Measurements from ENCODE around the gene PPP1CC. TPM values are rescaled to one million over a fixed set of nuclear protein-coding genes. Genes with fewer than 3 reads are reported as not detected.
"Not testable (repeated sequence)": the region's sequence is repeated elsewhere in the genome, so short reads cannot be mapped to it uniquely, and the experiment has no call there.

PPP1CC gene
- total RNA-seq, 1 donor from 2014 or later, result 244 TPM

DNA sequence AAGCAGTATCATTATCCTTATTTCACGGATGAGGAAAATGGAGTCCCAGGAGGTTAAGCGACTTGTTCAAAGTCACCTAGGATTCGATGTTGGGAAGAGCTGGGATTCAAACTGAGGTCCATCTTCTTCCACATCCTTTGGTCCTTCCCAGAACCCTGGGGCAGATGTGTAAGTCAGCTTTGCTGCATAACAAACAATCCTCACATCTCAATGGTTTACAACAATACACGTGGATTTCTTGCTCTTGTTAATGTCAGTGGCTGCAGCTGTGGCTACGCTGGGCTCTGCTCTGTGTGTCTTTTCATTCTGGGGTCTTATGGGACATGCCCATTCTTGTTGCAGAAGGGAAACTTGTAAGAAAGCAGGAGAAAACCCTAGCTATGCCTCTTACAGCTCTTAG is 26.3 kb upstream of the PPP1CC start:
- Mint-ChIP-seq H3K27me3 (ENCODE audit: low read depth) (no peaks in the 10 kb centered on the region), H3K4me3 (ENCODE audit: low read depth) (no peak overlapping the region), H3K9me3 (no peaks in the 10 kb centered on the region), H3K4me1 (ENCODE audit: low read depth) (peaks cover 10% of the 10 kb centered on the region), H3K27ac (no peak overlapping the region), H3K36me3 (ENCODE audit: low read depth) (no peaks in the 10 kb centered on the region)
- intact Hi-C loops (cut with micrococcal nuclease), result no loop called here
- no peak for DNase-seq (ENCODE audit: low spot score)

DNA sequence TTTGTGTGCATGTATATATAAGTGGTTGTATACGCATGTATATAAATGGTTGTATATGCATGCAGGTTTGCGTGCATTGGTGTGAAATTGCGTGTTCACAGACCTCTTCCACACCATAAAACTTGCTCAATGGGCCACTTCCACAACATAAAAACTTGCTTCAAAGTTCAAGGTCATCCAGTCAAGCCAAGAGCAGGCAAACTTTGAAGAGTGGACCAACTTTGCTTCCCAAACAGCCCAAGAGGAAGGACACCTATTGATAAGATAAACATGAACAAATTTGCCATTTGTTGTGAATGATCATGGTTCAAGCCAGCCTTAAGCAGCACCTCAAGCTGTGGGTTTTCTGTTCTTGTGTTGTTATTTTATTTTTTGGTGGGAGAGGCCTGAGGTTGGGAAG is 25.2 kb upstream of the PPP1CC start:
- Mint-ChIP-seq H3K4me3 (ENCODE audit: low read depth) (no peak overlapping the region), H3K9me3 (no peaks in the 10 kb centered on the region), H3K27me3 (ENCODE audit: low read depth) (no peaks in the 10 kb centered on the region), H3K4me1 (ENCODE audit: low read depth) (peaks cover 11% of the 10 kb centered on the region), H3K27ac (no peak overlapping the region), H3K36me3 (ENCODE audit: low read depth) (no peaks in the 10 kb centered on the region)
- intact Hi-C loops (cut with micrococcal nuclease), result no loop called here
- no peak for DNase-seq (ENCODE audit: low spot score)

DNA sequence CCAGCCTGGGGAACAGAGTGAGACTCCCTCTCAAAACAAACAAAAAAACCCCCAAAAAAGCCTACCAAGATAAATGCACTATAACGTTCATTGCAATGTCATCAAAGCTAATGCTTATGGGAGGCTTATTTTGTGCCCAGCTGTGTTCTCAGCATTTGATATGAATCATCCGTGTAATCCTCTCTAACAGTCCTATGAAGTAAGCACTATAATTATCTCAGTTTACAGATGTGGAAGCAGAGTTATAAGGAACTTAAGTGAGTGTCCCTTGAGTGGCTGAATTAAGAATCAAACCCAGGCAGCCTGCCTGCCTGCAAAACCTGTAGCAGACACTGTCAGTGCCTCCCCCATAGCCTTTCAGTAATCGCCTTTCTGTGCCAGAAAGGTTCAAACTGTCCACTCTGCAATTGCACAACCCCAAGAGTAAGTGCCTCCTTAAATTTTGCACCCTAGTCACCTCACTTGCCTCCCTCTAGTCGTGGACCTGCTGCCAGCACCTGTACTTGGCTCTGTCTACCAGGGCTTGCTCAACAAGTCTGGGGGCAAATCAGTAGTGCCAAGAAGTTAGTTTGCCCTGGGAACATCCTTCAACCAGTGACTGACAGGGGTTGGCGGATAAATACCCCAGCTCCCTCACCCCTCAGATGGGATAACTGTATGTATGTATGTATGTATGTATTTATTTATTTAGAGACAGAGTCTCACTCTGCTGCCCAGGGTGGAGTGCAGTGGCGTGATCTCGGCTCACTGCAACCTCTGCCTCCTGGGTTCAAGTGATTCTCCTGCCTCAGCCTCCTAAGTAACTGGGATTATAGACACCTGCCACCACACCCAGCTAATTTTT is 23.8 kb upstream of the PPP1CC start:
- H3K36me3 Mint-ChIP-seq (ENCODE audit: low read depth), result no peaks in the 10 kb centered on the region
- intact Hi-C loops (cut with micrococcal nuclease), result no loop called here
- no peak overlapping the region for H3K4me3 Mint-ChIP-seq (ENCODE audit: low read depth)

DNA sequence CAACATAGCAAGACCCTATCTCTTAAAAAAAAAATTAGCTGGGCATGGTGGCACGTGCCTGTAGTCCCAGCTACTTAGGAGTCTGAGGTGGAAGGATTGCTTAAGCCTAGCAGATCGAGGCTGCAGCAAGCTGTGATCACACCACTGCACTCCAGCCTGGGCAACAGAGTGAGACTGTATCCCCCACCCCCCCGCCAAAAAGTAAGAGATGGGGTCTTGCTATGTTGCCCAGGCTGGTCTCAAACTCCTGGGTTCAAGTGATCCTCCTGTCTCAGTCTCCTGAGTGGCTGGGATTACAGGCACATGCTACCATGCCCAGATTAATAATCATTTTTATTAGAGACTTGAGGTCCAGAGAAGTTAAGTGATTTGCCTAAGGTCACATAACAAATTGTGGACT is 22.9 kb upstream of the PPP1CC start:
- not testable (repeated sequence) for H3K4me3 Mint-ChIP-seq (ENCODE audit: low read depth); H3K9me3 Mint-ChIP-seq

More for the DNA sequence above, 23.8 kb upstream of the PPP1CC start:
- no peak overlapping the region for H3K27ac Mint-ChIP-seq
- peaks cover 7% of the 10 kb centered on the region for H3K4me1 Mint-ChIP-seq (ENCODE audit: low read depth)
- no peaks in the 10 kb centered on the region for H3K9me3 Mint-ChIP-seq
- H3K27me3 Mint-ChIP-seq (ENCODE audit: low read depth), result no peaks in the 10 kb centered on the region
- no peak for DNase-seq (ENCODE audit: low spot score)

DNA sequence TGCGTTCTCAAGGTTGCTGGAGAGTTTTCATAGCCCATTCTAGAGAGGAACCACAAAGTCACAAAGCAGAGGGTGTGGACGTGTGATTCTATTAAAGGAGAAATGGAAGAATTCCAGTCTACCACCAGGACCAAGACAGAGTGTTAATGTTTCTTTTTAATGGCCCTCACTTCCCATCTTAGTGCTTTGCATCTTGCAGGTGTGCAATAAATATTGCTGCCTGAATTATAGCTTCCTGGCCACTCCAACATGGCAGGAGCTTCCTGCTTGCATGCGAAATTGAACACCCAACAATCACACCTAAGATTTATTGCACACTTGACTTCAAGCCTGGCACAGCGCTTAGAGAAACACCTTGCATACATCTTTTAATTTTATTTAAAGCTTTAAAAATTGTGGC is 22.4 kb upstream of the PPP1CC start:
- H3K27me3 Mint-ChIP-seq (ENCODE audit: low read depth), result no peaks in the 10 kb centered on the region
- no peaks in the 10 kb centered on the region for H3K9me3 Mint-ChIP-seq
- H3K4me3 Mint-ChIP-seq (ENCODE audit: low read depth), result no peak overlapping the region
- H3K27ac Mint-ChIP-seq, result no peak overlapping the region
- no peaks in the 10 kb centered on the region for H3K36me3 Mint-ChIP-seq (ENCODE audit: low read depth)
- intact Hi-C loops (cut with micrococcal nuclease), result no loop called here
- no peak for DNase-seq (ENCODE audit: low spot score)
- H3K4me1 Mint-ChIP-seq (ENCODE audit: low read depth), result peaks cover 5% of the 10 kb centered on the region

More for the DNA sequence above, 22.9 kb upstream of the PPP1CC start:
- H3K27ac Mint-ChIP-seq; H3K4me1 Mint-ChIP-seq (ENCODE audit: low read depth); intact Hi-C loops (cut with micrococcal nuclease); H3K27me3 Mint-ChIP-seq (ENCODE audit: low read depth); DNase-seq (ENCODE audit: low spot score); H3K36me3 Mint-ChIP-seq (ENCODE audit: low read depth): not testable (repeated sequence)

DNA sequence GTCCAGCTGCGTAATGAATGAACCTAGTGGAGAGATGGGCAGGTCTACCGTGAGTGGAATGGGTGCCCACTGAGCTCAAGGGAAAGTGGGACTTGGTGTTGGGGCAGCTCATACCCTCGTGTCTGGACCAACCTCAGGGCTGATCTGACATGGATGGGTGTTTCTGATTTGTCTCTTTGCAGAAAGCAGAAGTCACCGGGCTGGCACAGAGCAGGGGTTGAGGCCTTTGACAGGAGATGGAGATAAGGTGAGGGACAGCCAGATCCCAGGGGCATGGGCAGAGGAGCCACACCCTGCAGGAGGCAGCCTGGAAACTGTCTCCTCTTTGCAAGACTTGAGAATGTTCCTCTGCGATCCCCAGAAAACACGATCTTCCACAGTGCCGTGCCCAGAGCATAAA is 20.9 kb upstream of the PPP1CC start:
- peaks cover 5% of the 10 kb centered on the region for H3K4me1 Mint-ChIP-seq (ENCODE audit: low read depth)

DNA sequence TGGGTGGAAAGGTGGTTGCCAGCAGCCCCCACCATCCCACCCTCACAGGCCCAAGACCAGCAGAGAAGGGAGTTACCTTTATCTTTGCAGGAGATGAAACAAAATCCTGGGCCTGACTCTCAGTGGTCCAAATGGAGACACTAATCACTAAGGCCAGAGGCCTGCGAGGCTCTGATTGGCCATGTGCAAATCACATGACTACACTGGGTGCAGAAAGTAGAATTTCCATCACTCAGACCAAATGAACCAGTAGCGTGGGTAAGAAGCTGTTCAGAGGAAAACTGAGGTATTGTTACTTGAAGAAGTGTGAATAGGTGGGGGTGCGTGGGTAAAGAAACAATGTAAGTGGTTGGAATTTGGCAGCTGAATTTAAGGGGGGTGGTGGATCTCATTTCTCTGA is 20.2 kb upstream of the PPP1CC start:
- Mint-ChIP-seq H3K36me3 (ENCODE audit: low read depth) (no peaks in the 10 kb centered on the region), H3K27ac (peak overlapping the region; percentile 60), H3K9me3 (no peaks in the 10 kb centered on the region), H3K4me1 (ENCODE audit: low read depth) (peaks cover 5% of the 10 kb centered on the region), H3K4me3 (ENCODE audit: low read depth) (no peak overlapping the region), H3K27me3 (ENCODE audit: low read depth) (no peaks in the 10 kb centered on the region)
- DNase-seq (ENCODE audit: low spot score), result no peak
- intact Hi-C loops (cut with micrococcal nuclease), result loop anchor here (1.0 kb wide), 1 partner anchor 13 kb away; no protein-coding TSS in a partner anchor

More for the DNA sequence above, 20.9 kb upstream of the PPP1CC start:
- Mint-ChIP-seq H3K27me3 (ENCODE audit: low read depth) (no peaks in the 10 kb centered on the region), H3K4me3 (ENCODE audit: low read depth) (no peak overlapping the region), H3K36me3 (ENCODE audit: low read depth) (no peaks in the 10 kb centered on the region), H3K9me3 (no peaks in the 10 kb centered on the region), H3K27ac (no peak overlapping the region)
- intact Hi-C loops (cut with micrococcal nuclease), result loop anchor here (1.0 kb wide), 1 partner anchor 13 kb away; no protein-coding TSS in a partner anchor
- no peak for DNase-seq (ENCODE audit: low spot score)

DNA sequence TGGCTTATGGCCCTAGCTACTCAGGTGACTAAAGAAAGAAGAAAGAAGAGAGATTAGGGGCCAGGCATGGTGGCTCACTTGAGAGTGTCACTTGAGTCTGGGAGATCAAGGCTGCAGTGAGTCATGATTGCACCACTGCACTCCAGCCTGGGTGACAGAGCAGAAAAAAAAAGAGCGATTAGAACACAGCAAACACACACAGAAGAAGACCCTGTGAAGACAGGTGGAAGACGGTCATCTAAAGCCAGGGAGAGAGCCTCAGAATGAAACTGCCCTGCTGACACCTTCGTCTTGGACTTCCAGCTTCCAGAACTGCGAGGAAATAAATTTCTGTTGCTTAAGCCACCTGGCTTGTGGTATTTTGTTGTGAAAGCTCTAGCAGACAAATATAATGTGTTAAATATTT is 17.5 kb upstream of the PPP1CC start:
- H3K27me3 Mint-ChIP-seq (ENCODE audit: low read depth), result no peaks in the 10 kb centered on the region
- intact Hi-C loops (cut with micrococcal nuclease), result no loop called here
- no peaks in the 10 kb centered on the region for H3K9me3 Mint-ChIP-seq
- DNase-seq (ENCODE audit: low spot score), result no peak
- peaks cover 8% of the 10 kb centered on the region for H3K4me1 Mint-ChIP-seq (ENCODE audit: low read depth)
- peak overlapping the region; percentile 43 for H3K27ac Mint-ChIP-seq
- no peaks in the 10 kb centered on the region for H3K36me3 Mint-ChIP-seq (ENCODE audit: low read depth)
- no peak overlapping the region for H3K4me3 Mint-ChIP-seq (ENCODE audit: low read depth)

DNA sequence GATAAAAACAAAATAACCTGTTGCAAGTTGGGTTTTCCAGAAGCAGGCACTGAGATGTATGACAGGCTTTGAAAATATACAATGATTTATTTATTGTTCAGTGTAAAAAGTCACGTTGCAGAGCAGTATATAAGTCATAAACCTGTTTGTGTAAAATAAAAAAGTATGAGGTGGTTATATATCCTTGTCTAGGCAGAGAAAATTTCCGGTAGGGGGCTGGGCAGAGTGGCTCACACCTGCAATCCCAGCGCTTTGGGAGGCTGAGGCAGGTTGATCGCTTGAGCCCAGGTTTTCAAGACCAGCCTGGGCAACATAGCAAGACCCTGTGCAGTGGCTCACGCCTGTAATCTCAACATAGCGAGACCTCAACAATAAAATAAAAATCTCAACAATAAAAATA is 16.2 kb upstream of the PPP1CC start:
- Mint-ChIP-seq H3K9me3 (no peaks in the 10 kb centered on the region), H3K4me3 (ENCODE audit: low read depth) (no peak overlapping the region), H3K4me1 (ENCODE audit: low read depth) (peaks cover 8% of the 10 kb centered on the region), H3K27me3 (ENCODE audit: low read depth) (no peaks in the 10 kb centered on the region), H3K36me3 (ENCODE audit: low read depth) (no peaks in the 10 kb centered on the region), H3K27ac (no peak overlapping the region)
- no peak for DNase-seq (ENCODE audit: low spot score)
- intact Hi-C loops (cut with micrococcal nuclease), result no loop called here

DNA sequence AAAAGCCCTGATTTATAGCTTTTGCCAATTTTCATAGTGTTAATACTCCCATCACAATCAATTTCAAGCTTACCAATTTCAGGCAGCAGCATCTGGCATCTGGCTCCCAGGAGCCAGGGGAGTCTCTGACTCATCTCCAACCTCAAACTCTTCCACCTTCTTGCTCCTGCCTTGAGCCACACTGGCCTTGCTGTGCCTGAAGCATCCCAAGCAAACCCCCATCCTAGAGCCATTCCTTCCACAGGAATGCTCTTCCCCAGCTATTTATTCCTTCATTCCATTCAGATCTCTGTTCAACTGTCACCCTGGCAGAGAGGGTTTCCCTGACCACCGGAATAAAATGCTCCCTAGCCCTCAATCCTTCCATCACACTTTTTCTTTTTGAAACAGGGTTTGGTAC is 13.9 kb upstream of the PPP1CC start:
- no peak for DNase-seq (ENCODE audit: low spot score)
- no peaks in the 10 kb centered on the region for H3K27me3 Mint-ChIP-seq (ENCODE audit: low read depth)
- peaks cover 3% of the 10 kb centered on the region for H3K4me1 Mint-ChIP-seq (ENCODE audit: low read depth)
- H3K27ac Mint-ChIP-seq, result no peak overlapping the region
- intact Hi-C loops (cut with micrococcal nuclease), result no loop called here
- H3K9me3 Mint-ChIP-seq, result no peaks in the 10 kb centered on the region
- H3K36me3 Mint-ChIP-seq (ENCODE audit: low read depth), result no peaks in the 10 kb centered on the region
- H3K4me3 Mint-ChIP-seq (ENCODE audit: low read depth), result no peak overlapping the region

DNA sequence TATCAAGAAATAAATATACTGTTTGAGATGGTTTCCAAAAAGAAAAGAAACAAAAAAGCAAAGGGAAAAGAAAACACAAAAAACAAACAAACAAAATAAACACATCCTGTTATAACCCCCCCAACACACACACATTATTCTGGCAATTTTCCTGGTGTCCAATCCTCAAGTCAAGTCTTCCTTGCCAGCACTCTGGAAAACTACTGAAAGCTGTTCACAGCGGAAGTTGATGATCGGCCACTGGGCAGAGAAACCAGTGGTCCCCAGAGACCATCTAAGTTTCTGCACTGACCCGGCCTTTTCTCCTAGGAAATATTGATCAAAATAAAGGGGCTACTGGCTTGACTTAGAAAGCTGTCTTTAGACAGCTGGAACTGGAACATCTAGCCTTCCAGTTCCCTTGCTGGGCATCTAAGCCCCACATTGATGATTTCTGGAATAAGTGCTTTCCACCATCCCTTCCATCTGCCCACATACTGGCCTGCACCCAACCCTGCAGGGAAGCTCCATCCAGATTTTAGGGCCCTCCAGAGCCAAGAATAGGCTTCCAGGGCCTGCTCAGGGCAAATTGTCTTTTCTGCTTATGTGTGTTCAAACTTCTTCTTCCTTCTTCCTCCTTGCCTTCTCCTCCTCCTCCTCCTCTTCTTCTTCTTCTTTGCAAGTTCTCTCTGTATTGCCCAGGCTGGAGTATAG is 11.6 kb upstream of the PPP1CC start:
- H3K27ac Mint-ChIP-seq, result no peak overlapping the region
- no peak overlapping the region for H3K4me3 Mint-ChIP-seq (ENCODE audit: low read depth)
- DNase-seq (ENCODE audit: low spot score), result no peak
- intact Hi-C loops (cut with micrococcal nuclease), result no loop called here
- H3K27me3 Mint-ChIP-seq (ENCODE audit: low read depth), result no peaks in the 10 kb centered on the region
- H3K36me3 Mint-ChIP-seq (ENCODE audit: low read depth), result no peaks in the 10 kb centered on the region
- peaks cover 3% of the 10 kb centered on the region for H3K4me1 Mint-ChIP-seq (ENCODE audit: low read depth)
- H3K9me3 Mint-ChIP-seq, result no peaks in the 10 kb centered on the region

DNA sequence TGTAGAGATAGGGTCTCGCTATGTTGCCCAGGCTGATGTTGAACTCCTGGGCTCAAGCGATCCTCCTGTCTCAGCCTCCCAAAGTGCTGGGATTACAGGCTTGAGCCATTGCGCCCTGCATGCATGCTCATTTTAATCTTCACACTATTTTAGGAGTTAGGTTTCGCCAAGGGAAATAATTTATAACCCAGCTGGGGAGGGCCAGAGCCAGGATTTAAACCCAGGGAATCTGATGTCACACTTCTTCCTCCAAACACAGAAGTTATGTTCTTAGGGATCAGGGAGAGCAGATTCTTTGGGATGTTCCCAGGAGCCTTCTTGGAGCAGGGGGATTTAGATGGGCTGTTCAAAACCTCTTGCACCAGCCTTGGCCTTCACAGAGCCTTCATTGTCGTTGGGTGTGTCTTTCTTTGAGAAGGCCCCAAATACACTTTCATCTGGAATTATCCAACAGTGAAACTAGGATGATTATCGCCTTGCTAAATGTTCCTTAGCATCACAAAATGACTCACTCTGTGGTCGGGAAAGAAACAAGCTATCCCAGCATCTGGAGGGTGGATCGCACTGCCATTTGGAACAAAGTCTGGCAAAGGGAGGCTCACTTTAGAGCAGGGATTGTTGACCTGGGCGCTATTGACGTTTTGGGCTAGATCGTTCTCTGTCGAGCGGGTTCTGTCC is 8.2 kb upstream of the PPP1CC start:
- intact Hi-C loops (cut with micrococcal nuclease), result no loop called here
- H3K4me3 Mint-ChIP-seq (ENCODE audit: low read depth), result no peak overlapping the region

DNA sequence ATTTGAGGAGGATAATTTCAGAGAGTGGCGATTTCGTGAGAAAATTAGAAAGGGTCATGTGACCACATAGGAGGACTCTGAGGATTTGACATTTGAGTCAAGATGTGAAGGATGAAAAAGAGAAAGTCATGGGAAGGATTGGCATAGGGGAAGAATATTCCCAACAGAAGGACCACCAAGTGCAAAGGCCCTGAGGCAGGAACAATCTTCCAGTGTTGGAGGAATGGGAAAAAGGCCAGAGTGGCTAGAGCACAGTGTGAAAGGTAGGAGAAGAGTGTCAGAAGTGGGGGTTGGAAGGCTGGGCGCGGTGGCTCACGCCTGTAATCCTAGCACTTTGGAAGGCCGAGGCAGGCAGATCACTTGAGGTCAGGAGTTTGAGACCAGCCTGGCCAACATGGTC is 3.9 kb upstream of the PPP1CC start:
- no peak overlapping the region for H3K27ac Mint-ChIP-seq
- peaks cover 9% of the 10 kb centered on the region for H3K4me1 Mint-ChIP-seq (ENCODE audit: low read depth)
- H3K27me3 Mint-ChIP-seq (ENCODE audit: low read depth), result no peaks in the 10 kb centered on the region
- H3K36me3 Mint-ChIP-seq (ENCODE audit: low read depth), result peaks cover 5% of the 10 kb centered on the region
- H3K9me3 Mint-ChIP-seq, result no peaks in the 10 kb centered on the region
- no peak overlapping the region for H3K4me3 Mint-ChIP-seq (ENCODE audit: low read depth)
- intact Hi-C loops (cut with micrococcal nuclease), result no loop called here
- no peak for DNase-seq (ENCODE audit: low spot score)

More for the DNA sequence above, 8.2 kb upstream of the PPP1CC start:
- DNase-seq (ENCODE audit: low spot score), result no peak
- Mint-ChIP-seq H3K4me1 (ENCODE audit: low read depth) (no peaks in the 10 kb centered on the region), H3K27ac (no peak overlapping the region), H3K36me3 (ENCODE audit: low read depth) (no peaks in the 10 kb centered on the region), H3K27me3 (ENCODE audit: low read depth) (no peaks in the 10 kb centered on the region), H3K9me3 (no peaks in the 10 kb centered on the region)
